Caco-2 (cell line): ENCODE data around the gene TUB. TPM values are rescaled to one million over a fixed set of nuclear protein-coding genes. Genes with fewer than 3 reads are reported as not detected.

Experiments
- BruUV-seq: library from RNA; stranded (reverse); fragments of 400-500 nt; replicated peaks from 2 replicates; lab custom pipeline; 2021; lab: Mats Ljungman, UMichigan
- CTCF ChIA-PET: fragments of 300-600 bp; sonication (Branson Sonifier 250); formaldehyde crosslinking; loops from one replicate; lab custom pipeline; 2022; ENCODE audit warnings: antibody characterized with exemption; lab: Charles Lee
- POLR2A ChIA-PET: fragments of 300-600 bp; sonication (Branson Sonifier 250); formaldehyde crosslinking; loops from one replicate; lab custom pipeline; 2022; ENCODE audit warnings: antibody characterized with exemption; lab: Charles Lee
- DNase-seq, 2 experiments: peaks; one replicate each; pipeline versions ENCODE4 v3.0.0 to v3.0.0-alpha.2; 2020 to 2022
- H3K27me3 ChIP-seq: replicated peaks from 2 replicates; pipeline ENCODE4 v1.6.0; 2011; ENCODE audit warnings: low read length; ENCODE audit not compliant: control insufficient read depth, insufficient read depth
- H3K36me3 ChIP-seq: 2 replicates; pipeline ENCODE4 v1.5.1; 2011; ENCODE audit warnings: low read length; ENCODE audit not compliant: control insufficient read depth, insufficient read depth
- H3K4me1 ChIP-seq: fragments of 250-450 bp; sonication (Bioruptor Pico); 2 replicates; pipeline ENCODE4 v1.5.1; 2020; ENCODE audit warnings: mild to moderate bottlenecking
- H3K4me3 ChIP-seq: 2 replicates; pipeline ENCODE4 v1.5.1; 2011; ENCODE audit warnings: low read depth, mild to moderate bottlenecking, control low read depth, low read length
- H3K9me3 ChIP-seq: fragments of 250-450 bp; sonication (Bioruptor Pico); 2 replicates; pipeline ENCODE4 v1.5.1; 2020; ENCODE audit warnings: mild to moderate bottlenecking, moderate library complexity
- H3K27ac Mint-ChIP-seq: one replicate; pipeline ENCODE4 v1.8.0; 2022; ENCODE audit warnings: mixed read lengths; ENCODE audit not compliant: unreplicated experiment
- H3K27me3 Mint-ChIP-seq: one replicate; pipeline ENCODE4 v1.8.0; 2022; ENCODE audit warnings: mixed read lengths; ENCODE audit not compliant: insufficient read depth, unreplicated experiment
- H3K36me3 Mint-ChIP-seq: one replicate; pipeline ENCODE4 v1.8.0; 2022; ENCODE audit warnings: mild to moderate bottlenecking, mixed read lengths; ENCODE audit not compliant: insufficient read depth, unreplicated experiment
- H3K4me1 Mint-ChIP-seq: one replicate; pipeline ENCODE4 v1.8.0; 2022; ENCODE audit warnings: low read depth, mixed read lengths; ENCODE audit not compliant: unreplicated experiment
- H3K4me3 Mint-ChIP-seq: one replicate; pipeline ENCODE4 v1.8.0; 2022; ENCODE audit warnings: mild to moderate bottlenecking, moderate library complexity, mixed read lengths; ENCODE audit not compliant: unreplicated experiment
- H3K9me3 Mint-ChIP-seq: one replicate; pipeline ENCODE4 v1.8.0; 2022; ENCODE audit warnings: mixed read lengths; ENCODE audit not compliant: unreplicated experiment
- intact Hi-C: fragments of 100-400 bp; cut with micrococcal nuclease; formaldehyde crosslinking; loops from one replicate; pipeline ENCODE4 v1.10.0; 2022; ENCODE audit not compliant: unreplicated experiment
- total RNA-seq: library from RNA; stranded (reverse); gene quantifications from 2 replicates; pipeline ENCODE4 v1.2.3, GENCODE V29; 2022
- TF ChIP-seq, protein P1 (sequence below), 2 experiments: fragments of 200-600 bp in 1 of 2; IDR thresholded peaks; 1 replicate in 1 of 2; 2 replicates in 1 of 2; pipeline versions ENCODE4 v1.5.1 to v1.8.0; 2011 to 2022; ENCODE audit warnings: antibody characterized with exemption in 1 of 2, control low read depth in 1 of 2, inconsistent platforms in 1 of 2, low read depth in 1 of 2, low read length in 1 of 2, mild to moderate bottlenecking in 1 of 2, moderate library complexity in 1 of 2; ENCODE audit not compliant: insufficient read depth in 1 of 2, severe bottlenecking in 1 of 2, unreplicated experiment in 1 of 2

Gene TUB
- total RNA-seq, 1 experiment from 2014 or later = not detected

DNA sequence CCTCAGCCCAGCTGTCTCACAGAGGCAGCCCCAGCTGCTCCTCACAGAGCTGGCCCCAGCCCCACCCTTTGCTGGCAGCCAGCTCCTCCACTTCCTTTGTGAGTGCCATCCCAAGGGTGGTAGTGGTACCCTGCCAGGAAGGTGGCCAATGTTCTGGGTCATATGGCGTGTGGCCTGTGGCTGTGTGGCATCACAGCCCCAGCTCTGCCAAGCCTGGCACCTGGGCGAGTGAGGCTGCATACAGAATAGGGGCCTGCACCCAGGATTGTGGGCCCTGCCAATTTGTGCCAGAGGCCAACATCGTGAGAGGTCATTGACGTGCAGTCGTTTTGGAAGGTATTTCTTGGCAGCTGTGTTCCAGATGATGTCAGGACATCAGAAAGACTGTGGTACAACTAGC is 10.7 kb downstream of the TUB start:
- H3K4me1 Mint-ChIP-seq = no peaks in the 10 kb centered on the region
- intact Hi-C loops = loop anchor here (1.0 to 10.0 kb wide), 3 partner anchors 85 to 997 kb away; no protein-coding TSS in a partner anchor
- POLR2A ChIA-PET = no interaction called here
- CTCF ChIA-PET = interaction anchor here (1.3 to 7.9 kb wide), 4 partner anchors 7 to 84 kb away, joined by 4 to 77 read pairs (median 16); no protein-coding TSS in a partner anchor
- no peak for DNase-seq
- TF ChIP-seq, protein P1, sequence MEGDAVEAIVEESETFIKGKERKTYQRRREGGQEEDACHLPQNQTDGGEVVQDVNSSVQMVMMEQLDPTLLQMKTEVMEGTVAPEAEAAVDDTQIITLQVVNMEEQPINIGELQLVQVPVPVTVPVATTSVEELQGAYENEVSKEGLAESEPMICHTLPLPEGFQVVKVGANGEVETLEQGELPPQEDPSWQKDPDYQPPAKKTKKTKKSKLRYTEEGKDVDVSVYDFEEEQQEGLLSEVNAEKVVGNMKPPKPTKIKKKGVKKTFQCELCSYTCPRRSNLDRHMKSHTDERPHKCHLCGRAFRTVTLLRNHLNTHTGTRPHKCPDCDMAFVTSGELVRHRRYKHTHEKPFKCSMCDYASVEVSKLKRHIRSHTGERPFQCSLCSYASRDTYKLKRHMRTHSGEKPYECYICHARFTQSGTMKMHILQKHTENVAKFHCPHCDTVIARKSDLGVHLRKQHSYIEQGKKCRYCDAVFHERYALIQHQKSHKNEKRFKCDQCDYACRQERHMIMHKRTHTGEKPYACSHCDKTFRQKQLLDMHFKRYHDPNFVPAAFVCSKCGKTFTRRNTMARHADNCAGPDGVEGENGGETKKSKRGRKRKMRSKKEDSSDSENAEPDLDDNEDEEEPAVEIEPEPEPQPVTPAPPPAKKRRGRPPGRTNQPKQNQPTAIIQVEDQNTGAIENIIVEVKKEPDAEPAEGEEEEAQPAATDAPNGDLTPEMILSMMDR (IDR thresholded peaks at IDR 0.05; ENCODE audit: insufficient read depth in 1 of 2, low read depth in 1 of 2, low read length in 1 of 2, severe bottlenecking in 1 of 2, unreplicated experiment in 1 of 2) = no peak
- no peaks in the 10 kb centered on the region for H3K4me1 ChIP-seq
- H3K9me3 Mint-ChIP-seq = no peaks in the 10 kb centered on the region
- H3K9me3 ChIP-seq = no peaks in the 10 kb centered on the region
- no peak overlapping the region for H3K4me3 ChIP-seq
- no peak overlapping the region for H3K27ac Mint-ChIP-seq
- H3K36me3 Mint-ChIP-seq = no peaks in the 10 kb centered on the region
- H3K36me3 ChIP-seq = no peaks in the 10 kb centered on the region
- BruUV-seq = no TSS peak
- H3K4me3 Mint-ChIP-seq = no peak overlapping the region
- peaks cover 2% of the 10 kb centered on the region; the same call in 1 of the 2 replicates for H3K27me3 ChIP-seq
- H3K27me3 Mint-ChIP-seq = no peaks in the 10 kb centered on the region

DNA sequence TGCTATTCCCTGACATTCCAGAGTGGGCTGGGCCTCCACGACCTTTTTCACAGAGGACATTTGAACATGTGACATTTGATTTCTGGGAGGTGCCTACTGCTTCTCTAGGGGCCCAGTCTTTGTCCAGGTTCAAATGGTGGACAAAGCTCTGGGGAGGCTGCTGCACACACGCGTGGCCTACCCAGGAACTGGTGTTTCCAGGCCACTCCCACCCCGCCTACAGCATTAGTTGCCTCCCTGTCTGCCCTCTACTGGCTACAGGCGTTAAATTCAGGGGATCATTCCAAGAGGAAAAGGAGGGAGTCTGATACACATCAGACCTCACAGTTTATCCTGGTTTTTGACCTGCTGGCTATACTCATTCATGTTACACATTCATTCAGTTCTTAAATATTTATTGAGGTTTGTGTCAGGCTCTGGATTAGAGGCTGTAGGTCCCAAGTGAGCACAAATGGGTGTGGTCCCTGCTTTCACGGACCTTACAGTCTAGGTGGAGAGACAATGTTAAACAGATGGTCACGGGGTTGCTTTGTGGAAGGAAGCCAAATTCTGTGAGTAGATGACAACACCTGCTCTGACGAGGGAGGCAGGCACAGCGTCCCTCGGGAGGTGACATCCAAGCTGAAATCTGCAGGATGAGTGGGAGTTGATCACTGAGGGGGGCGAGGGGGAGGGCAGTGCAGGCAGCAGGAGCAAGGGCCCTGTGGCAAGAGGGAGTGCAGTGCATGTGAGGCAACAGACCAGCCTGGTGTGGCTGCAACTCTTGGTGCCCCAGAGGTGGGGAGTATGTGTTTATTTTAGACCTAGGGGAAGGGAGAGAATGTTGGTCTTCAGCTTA is 11.8 kb downstream of the TUB start:
- no peak overlapping the region for H3K4me3 Mint-ChIP-seq
- H3K27me3 ChIP-seq = no peaks in the 10 kb centered on the region
- POLR2A ChIA-PET = no interaction called here
- no peaks in the 10 kb centered on the region for H3K4me1 ChIP-seq
- no TSS peak for BruUV-seq
- CTCF ChIA-PET = interaction anchor here (0.6 to 7.9 kb wide), 3 partner anchors 61 to 251 kb away, joined by 3 to 77 read pairs (median 3); no protein-coding TSS in a partner anchor
- intact Hi-C loops = loop anchor here (1.0 to 10.0 kb wide), 3 partner anchors 87 to 998 kb away; no protein-coding TSS in a partner anchor
- no peaks in the 10 kb centered on the region for H3K9me3 Mint-ChIP-seq
- DNase-seq = peak; percentile 61 to 64
- no peaks in the 10 kb centered on the region for H3K36me3 ChIP-seq
- TF ChIP-seq, protein P1 (IDR thresholded peaks at IDR 0.05; ENCODE audit: insufficient read depth in 1 of 2, low read depth in 1 of 2, low read length in 1 of 2, severe bottlenecking in 1 of 2, unreplicated experiment in 1 of 2) = peak; percentile 25 to 37
- H3K9me3 ChIP-seq = no peaks in the 10 kb centered on the region
- no peak overlapping the region for H3K27ac Mint-ChIP-seq
- no peaks in the 10 kb centered on the region for H3K36me3 Mint-ChIP-seq
- H3K4me3 ChIP-seq = no peak overlapping the region
- no peaks in the 10 kb centered on the region for H3K4me1 Mint-ChIP-seq
- H3K27me3 Mint-ChIP-seq = no peaks in the 10 kb centered on the region

DNA sequence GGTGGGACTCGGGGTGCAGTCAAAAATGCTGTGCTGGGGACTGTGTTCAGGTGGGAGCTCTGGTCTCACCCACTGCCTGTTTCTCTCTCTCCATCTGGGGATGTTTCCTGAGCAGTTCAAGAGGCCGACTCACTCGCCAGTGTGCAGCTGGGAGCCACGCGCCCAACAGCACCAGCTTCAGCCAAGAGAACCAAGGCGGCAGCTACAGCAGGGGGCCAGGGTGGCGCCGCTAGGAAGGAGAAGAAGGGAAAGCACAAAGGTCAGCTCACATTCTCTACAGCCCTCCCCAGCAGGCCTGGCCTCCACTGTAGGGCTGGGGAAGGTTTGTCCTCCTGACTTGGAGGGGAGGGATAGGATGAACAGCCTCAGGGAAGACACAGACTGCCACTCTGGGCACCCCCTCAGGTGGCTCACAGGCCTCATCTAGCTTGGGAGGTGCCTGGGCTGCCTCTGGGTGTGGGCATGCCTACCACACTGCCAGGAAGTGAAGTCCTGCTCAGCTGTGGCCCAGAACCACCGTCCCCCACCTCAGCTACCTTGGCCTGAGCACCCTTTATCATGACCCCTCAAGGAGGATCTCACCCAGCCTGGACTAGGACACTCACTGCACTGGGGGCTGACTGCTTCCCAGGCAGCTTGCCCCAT is 13.0 kb downstream of the TUB start:
- H3K9me3 Mint-ChIP-seq = no peaks in the 10 kb centered on the region
- no peaks in the 10 kb centered on the region for H3K27me3 ChIP-seq
- H3K27me3 Mint-ChIP-seq = no peaks in the 10 kb centered on the region
- no peaks in the 10 kb centered on the region for H3K4me1 Mint-ChIP-seq
- no peaks in the 10 kb centered on the region for H3K36me3 Mint-ChIP-seq
- H3K36me3 ChIP-seq = no peaks in the 10 kb centered on the region
- H3K9me3 ChIP-seq = no peaks in the 10 kb centered on the region
- H3K4me1 ChIP-seq = no peaks in the 10 kb centered on the region
- no peak for DNase-seq
- H3K4me3 Mint-ChIP-seq = no peak overlapping the region
- H3K4me3 ChIP-seq = no peak overlapping the region
- CTCF ChIA-PET = interaction anchor here (7.9 kb wide), 1 partner anchor 86 kb away, joined by 77 read pairs; no protein-coding TSS in a partner anchor
- TF ChIP-seq, protein P1 (IDR thresholded peaks at IDR 0.05; ENCODE audit: insufficient read depth in 1 of 2, low read depth in 1 of 2, low read length in 1 of 2, severe bottlenecking in 1 of 2, unreplicated experiment in 1 of 2) = no peak
- intact Hi-C loops = loop anchor here (10.0 kb wide), 2 partner anchors 399 to 999 kb away; no protein-coding TSS in a partner anchor
- BruUV-seq = no TSS peak
- H3K27ac Mint-ChIP-seq = no peak overlapping the region
- POLR2A ChIA-PET = no interaction called here
